ENCODE measurements around the gene WDR64. TPM values are rescaled to one million over a fixed set of nuclear protein-coding genes. Genes with fewer than 3 reads are reported as not detected.

Gene WDR64
- total and polyA plus RNA-seq, 2 experiments from 2014 or later: not detected

GRCh38 chr1:241716915-241717656 is 65.0 kb downstream of the WDR64 start:
- no peaks in the 10 kb centered on the region for H4K20me1 ChIP-seq (replicated peaks; ENCODE audit: insufficient read depth)
- DNase-seq (ENCODE audit: low spot score) (no peak), ATAC-seq (no peak)
- no peaks in the 10 kb centered on the region for H3K4me1 Mint-ChIP-seq
- no peak overlapping the region for H2AFZ ChIP-seq
- no peak overlapping the region for H3K4me3 Mint-ChIP-seq
- H3K36me3 Mint-ChIP-seq (ENCODE audit: low read depth): no peaks in the 10 kb centered on the region
- H3K27ac ChIP-seq (ENCODE audit: low read depth): no peak overlapping the region
- no peak overlapping the region for H3K4me3 ChIP-seq
- H3K9me2 ChIP-seq (ENCODE audit: insufficient read depth): no peaks in the 10 kb centered on the region
- H3K79me2 ChIP-seq (replicated peaks; ENCODE audit: insufficient read depth): no peaks in the 10 kb centered on the region
- H3K4me2 ChIP-seq: no peak overlapping the region
- no peaks in the 10 kb centered on the region for H3K27me3 ChIP-seq (ENCODE audit: insufficient read depth)
- no peaks in the 10 kb centered on the region; the same call in 2 of the 3 replicates for H3K9me3 Mint-ChIP-seq
- no peak overlapping the region for H3K27ac Mint-ChIP-seq
- no peaks in the 10 kb centered on the region for H3F3A ChIP-seq (replicated peaks; ENCODE audit: low read depth)
- H3K36me3 ChIP-seq (ENCODE audit: insufficient read depth): no peaks in the 10 kb centered on the region
- no peaks in the 10 kb centered on the region for H3K4me1 ChIP-seq (ENCODE audit: insufficient read depth)
- H3K27me3 Mint-ChIP-seq (ENCODE audit: insufficient read depth, low read depth, poor library complexity): peaks cover 3% of the 10 kb centered on the region
- TF ChIP-seq STAT1 (IDR thresholded peaks at IDR 0.05; ENCODE audit: unreplicated experiment) (no peak), ZNF114 (CRISPR knock-in tag; IDR thresholded peaks at IDR 0.05) (no peak), CTCF (conservative IDR thresholded peaks at IDR 0.05; ENCODE audit: low read depth in 2 of 2) (no peak)

DNA sequence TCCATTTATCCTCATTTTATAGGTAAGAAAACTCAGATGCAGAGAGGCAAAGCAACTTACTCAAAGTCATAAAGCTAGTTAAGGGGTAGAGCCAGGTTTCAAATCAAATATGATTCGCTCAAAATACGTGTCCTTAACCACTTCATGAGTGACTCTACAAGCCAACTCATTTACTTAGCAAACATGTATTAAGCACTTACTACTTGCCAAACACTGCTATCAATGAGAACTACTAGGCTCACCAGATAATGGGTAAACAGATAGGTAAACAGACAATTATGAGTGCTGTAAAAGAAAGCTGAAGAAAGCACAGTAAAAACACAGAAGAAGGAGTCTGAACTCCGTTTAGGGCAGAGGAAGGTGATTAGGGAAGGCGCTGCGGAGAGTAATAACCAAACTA is 65.9 kb downstream of the WDR64 start:
- ATAC-seq (no peak), DNase-seq (ENCODE audit: low spot score) (no peak)
- peak overlapping the region; percentile 19; the same call in 1 of the 2 replicates for H2AFZ ChIP-seq
- Mint-ChIP-seq H3K4me1 (no peaks in the 10 kb centered on the region), H3K9me3 (no peaks in the 10 kb centered on the region; the same call in 2 of the 3 replicates), H3K36me3 (ENCODE audit: low read depth) (no peaks in the 10 kb centered on the region), H3K4me3 (no peak overlapping the region), H3K27me3 (ENCODE audit: insufficient read depth, low read depth, poor library complexity) (no peaks in the 10 kb centered on the region), H3K27ac (no peak overlapping the region)
- H3K27ac ChIP-seq (ENCODE audit: low read depth): no peak overlapping the region
- no peak overlapping the region for H3K4me3 ChIP-seq
- TF ChIP-seq ZNF331 (CRISPR knock-in tag; IDR thresholded peaks at IDR 0.05; ENCODE audit: low read depth) (no peak), REST (IDR thresholded peaks at IDR 0.05; ENCODE audit: unreplicated experiment) (no peak), ZNF114 (CRISPR knock-in tag; IDR thresholded peaks at IDR 0.05) (no peak), NANOG (IDR thresholded peaks at IDR 0.05; ENCODE audit: borderline replicate concordance) (no peak), STAT1 (IDR thresholded peaks at IDR 0.05; ENCODE audit: unreplicated experiment) (no peak), POLR2AphosphoS5 (IDR thresholded peaks at IDR 0.05; ENCODE audit: low read depth) (no peak)
- H3K9me2 ChIP-seq (ENCODE audit: insufficient read depth): no peaks in the 10 kb centered on the region
- H3K4me2 ChIP-seq: no peak overlapping the region
- no peaks in the 10 kb centered on the region for H3K79me2 ChIP-seq (replicated peaks; ENCODE audit: insufficient read depth)
- no peaks in the 10 kb centered on the region for H4K20me1 ChIP-seq (replicated peaks; ENCODE audit: insufficient read depth)
- H3K36me3 ChIP-seq (ENCODE audit: insufficient read depth): no peaks in the 10 kb centered on the region
- no peaks in the 10 kb centered on the region for H3F3A ChIP-seq (replicated peaks; ENCODE audit: low read depth)
- no peaks in the 10 kb centered on the region for H3K27me3 ChIP-seq (ENCODE audit: insufficient read depth)
- H3K4me1 ChIP-seq (ENCODE audit: insufficient read depth): no peaks in the 10 kb centered on the region
